GM19372 (cell line): ENCODE data around the gene CSHL1.
A peak's percentile ranks its signal among the peaks of the same experiment; 100 is the strongest.
"Not testable (repeated sequence)": the region's sequence is repeated elsewhere in the genome, so short reads cannot be mapped to it uniquely, and the experiment has no call there.

Source experiments
- ATAC-seq: cut with Tn5 transposase; IDR thresholded peaks from one replicate; pipeline ENCODE4 v1.9.1; 2021; ENCODE audit warnings: mild to moderate bottlenecking, low read depth, moderate library complexity; ENCODE audit not compliant: unreplicated experiment

The CSHL1 gene

GRCh38 chr17:63920050-63920449 is 9.0 kb upstream of the CSHL1 start:
- ATAC-seq: not testable (repeated sequence)

- peak; percentile 76 for ATAC-seq
Observed at GRCh38 chr17:63919311-63919723, 8.3 kb upstream of the CSHL1 start.

- not testable (repeated sequence) for ATAC-seq
Observed at GRCh38 chr17:63918789-63919305, 7.8 kb upstream of the CSHL1 start, which contains the start of gene GH1. TSS of gene GH1 (minus strand) at chr17:63918839. CDS start at chr17:63918776, 63 bp downstream.

DNA sequence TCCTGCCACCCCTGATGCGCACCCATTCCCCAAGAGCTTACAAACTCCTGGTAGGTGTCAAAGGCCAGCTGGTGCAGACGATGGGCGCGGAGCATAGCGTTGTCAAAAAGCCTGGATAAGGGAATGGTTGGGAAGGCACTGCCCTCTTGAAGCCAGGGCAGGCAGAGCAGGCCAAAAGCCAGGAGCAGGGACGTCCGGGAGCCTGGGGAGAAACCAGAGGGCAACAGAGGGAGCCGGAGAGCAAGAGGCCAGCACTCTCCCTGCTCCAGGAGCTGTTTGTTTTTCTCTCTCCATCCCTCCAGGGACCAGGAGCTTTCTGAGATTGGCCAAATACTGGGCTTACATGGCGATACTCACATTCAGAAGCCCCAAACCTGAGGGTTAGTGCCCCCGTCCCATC is 7.2 kb upstream of the CSHL1 start:
- ATAC-seq: no peak

- ATAC-seq: no peak
Observed at GRCh38 chr17:63917646-63918045, 6.6 kb upstream of the CSHL1 start.

DNA sequence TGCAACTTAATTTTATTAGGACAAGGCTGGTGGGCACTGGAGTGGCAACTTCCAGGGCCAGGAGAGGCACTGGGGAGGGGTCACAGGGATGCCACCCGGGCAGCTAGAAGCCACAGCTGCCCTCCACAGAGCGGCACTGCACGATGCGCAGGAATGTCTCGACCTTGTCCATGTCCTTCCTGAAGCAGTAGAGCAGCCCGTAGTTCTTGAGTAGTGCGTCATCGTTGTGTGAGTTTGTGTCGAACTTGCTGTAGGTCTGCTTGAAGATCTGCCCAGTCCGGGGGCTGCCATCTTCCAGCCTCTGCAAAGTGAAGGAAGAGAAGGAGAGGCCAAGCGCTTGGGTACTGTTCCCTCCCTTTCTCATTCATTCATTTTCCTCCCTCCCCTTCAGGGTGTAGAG is 6.1 kb upstream of the CSHL1 start:
- not testable (repeated sequence) for ATAC-seq

- ATAC-seq: no peak
Observed at GRCh38 chr17:63916566-63917185, 5.6 kb upstream of the CSHL1 start.

GRCh38 chr17:63915753-63916152 is 4.7 kb upstream of the CSHL1 start:
- not testable (repeated sequence) for ATAC-seq

- ATAC-seq: no peak
Observed at GRCh38 chr17:63914471-63914870, 3.4 kb upstream of the CSHL1 start.

- no peak for ATAC-seq
Observed at GRCh38 chr17:63911657-63912100, 621 bp upstream of the CSHL1 start.

GRCh38 chr17:63910096-63910495 is 962 bp downstream of the CSHL1 start:
- ATAC-seq: no peak

GRCh38 chr17:63909586-63909985 is 1.5 kb downstream of the CSHL1 start:
- ATAC-seq: not testable (repeated sequence)

GRCh38 chr17:63907161-63907778 is 3.8 kb downstream of the CSHL1 start:
- not testable (repeated sequence) for ATAC-seq

DNA sequence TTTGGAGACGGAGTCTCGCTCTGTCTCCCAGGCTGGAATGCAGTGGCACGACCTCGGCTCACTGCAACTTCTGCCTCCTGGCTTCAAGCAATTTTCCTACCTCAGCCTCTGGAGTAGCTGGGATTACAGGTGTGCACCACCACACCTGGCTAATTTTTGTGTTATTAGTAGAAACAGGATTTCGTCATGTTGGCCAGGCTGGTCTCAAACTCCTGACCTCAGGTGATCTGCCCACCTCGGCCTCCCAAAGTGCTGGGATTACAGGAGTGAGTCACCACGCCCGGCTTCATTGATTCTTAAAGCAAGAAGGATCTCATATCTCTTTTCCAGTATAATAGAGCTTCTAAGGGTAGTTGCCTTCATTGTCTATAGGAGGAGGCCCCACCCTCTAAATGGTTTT is 6.3 kb downstream of the CSHL1 start:
- ATAC-seq: not testable (repeated sequence)

DNA sequence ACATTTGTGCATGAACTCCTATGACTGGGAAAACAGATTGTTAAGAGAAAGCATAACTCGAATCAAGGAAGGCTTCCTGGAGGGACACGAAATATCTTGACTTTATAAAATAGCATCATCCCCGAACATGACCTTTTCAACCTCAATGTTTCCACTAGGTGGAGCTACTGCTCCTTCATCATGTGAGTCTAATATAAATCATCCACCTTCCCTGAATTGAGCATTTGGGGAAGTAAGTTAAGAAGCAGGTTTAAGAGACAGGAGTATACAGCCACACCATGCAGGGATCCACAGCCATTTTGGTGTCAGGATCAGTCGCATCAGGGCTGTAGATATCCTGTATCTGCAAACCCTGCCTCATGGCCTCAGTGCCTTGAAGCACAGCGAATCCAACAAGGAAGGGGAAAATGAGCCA is 7.3 kb downstream of the CSHL1 start:
- ATAC-seq: not testable (repeated sequence)

DNA sequence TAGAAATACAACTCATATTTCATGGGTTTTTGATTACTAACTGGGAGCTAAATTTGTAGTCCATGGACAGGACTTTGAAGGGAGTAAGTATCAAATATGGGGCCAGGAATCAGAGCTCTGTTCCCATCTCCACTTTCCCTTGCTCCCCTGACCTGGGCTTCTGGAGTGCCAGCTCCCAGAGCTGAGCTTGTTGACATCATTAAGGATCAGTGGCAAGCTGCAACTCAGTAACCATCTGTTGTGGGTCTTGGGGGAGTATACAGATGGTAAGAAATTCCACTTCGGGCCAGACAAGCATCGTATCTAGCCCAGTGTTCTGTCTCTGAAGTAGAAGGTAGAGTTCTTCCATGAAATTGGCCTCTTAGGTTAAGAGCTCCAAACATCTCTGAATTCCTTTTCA is 9.1 kb downstream of the CSHL1 start:
- ATAC-seq: not testable (repeated sequence)

- ATAC-seq: not testable (repeated sequence)
Observed at GRCh38 chr17:63898899-63899798, 11.9 kb downstream of the CSHL1 start.

DNA sequence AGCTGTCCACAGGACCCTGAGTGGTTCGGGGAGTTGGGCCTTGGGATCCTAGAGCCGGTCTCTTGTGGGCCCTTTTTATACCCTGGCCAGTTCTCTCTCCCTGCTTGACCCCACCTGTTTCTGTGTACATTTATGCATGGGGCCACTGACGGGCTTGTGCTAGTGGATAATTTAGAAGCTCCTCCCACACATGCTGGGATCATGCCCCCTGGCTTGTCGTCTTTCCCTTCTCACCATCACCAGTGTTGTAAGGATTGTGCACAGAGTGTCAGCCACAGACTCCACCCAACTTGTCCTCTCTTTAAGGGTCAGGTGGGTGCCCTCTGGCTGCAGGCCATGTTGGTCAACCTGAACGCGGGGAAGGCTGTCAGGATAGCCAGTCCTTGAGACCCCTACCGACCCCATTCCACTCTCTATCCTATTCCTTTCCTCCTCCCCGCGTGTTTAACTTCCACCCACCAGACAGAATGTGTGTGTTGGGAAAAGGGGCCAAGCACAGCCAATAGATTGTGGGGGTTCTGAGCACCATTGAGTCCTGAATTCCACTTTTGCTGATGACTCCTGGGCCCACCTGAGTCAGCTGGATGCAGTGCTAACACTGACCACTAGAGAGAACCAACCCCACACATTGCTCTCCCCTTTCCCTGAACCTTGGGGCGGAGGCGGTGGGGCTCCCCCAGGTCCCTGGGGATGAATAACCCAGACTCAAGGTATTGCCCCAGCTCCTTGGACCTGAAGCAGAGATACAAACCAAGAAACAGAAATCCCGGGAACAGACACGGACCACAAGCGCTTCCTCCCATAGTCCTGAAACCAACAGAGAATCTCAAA is 14.3 kb downstream of the CSHL1 start, which contains the start of gene CSH1:
TSS of gene CSH1 (minus strand) at position 51 of the 831 bp plus-strand sequence. CDS start 63 bp downstream, outside the sequence.
- ATAC-seq: not testable (repeated sequence)

DNA sequence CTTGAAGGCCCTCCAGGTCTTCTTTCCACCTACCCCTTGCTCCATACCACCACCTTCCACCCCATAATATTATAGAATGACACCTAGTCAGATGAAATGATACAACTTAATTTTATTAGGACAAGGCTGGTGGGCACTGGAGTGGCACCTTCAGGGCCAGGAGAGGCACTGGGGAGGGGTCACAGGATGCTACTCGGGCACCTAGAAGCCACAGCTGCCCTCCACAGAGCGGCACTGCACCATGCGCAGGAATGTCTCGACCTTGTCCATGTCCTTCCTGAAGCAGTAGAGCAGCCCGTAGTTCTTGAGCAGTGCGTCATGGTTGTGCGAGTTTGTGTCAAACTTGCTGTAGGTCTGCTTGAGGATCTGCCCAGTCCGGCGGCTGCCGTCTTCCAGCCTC is 16.2 kb downstream of the CSHL1 start:
- ATAC-seq: not testable (repeated sequence)

DNA sequence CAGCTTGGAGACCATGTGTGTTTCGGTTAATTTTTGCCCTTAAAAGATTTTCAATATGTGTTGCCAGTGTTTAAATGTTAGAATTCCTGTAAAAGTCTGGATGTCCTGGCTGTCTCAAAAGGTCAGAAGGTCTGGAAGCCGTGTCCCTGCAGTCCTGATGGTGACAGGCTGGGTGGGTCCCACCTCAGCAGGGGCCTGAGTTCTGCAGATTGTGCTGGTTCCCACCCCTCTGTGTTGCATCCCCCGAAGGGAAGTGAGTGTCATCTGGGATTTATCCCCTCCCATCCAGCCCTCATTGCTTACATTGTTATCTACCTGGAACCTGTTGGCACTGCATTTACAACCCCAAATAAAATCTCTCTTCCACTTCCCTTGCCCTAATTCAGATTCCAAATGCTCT is 17.0 kb downstream of the CSHL1 start:
- ATAC-seq: not testable (repeated sequence)
